K562 (cell line): Measurements from ENCODE around the gene C1orf56. TPM values are rescaled to one million over a fixed set of nuclear protein-coding genes. Genes with fewer than 3 reads are reported as not detected.

ENCODE experiments used
- ATF1 ChIP-seq, 2 experiments: fragments of 450-650 bp in 1 of 2; IDR thresholded peaks; 2 replicates each; pipeline ENCODE4 v1.6.1; 2016; ENCODE audit warnings: missing compliant biosample characterization in 1 of 2, missing genetic modification characterization in 1 of 2
- BHLHE40 ChIP-seq: IDR thresholded peaks from 2 replicates; pipeline ENCODE4 v1.6.1; 2011; ENCODE audit warnings: low read length, improper control_type of control experiment
- CBFA2T3 ChIP-seq: fragments of 450-650 bp; IDR thresholded peaks from 2 replicates; pipeline ENCODE4 v1.6.1; 2017
- CHAMP1 ChIP-seq: fragments of 450-650 bp; IDR thresholded peaks from 2 replicates; pipeline ENCODE4 v1.6.1; 2016; ENCODE audit warnings: mild to moderate bottlenecking
- CHD4 ChIP-seq: fragments of 200-600 bp; sonication (generic); IDR thresholded peaks from 3 replicates; pipeline ENCODE4 v1.6.1; 2012; ENCODE audit warnings: low read depth, mild to moderate bottlenecking, mixed read lengths, low read length, inconsistent platforms; ENCODE audit not compliant: insufficient read depth, insufficient replicate concordance, poor library complexity, severe bottlenecking
- CREM ChIP-seq: IDR thresholded peaks from 2 replicates; pipeline ENCODE4 v1.6.1; 2014; ENCODE audit warnings: antibody characterized with exemption, low read depth
- EGR1 ChIP-seq: fragments of 450-650 bp; conservative IDR thresholded peaks from 2 replicates; pipeline ENCODE4 v1.6.1; 2017; ENCODE audit warnings: mild to moderate bottlenecking
- ELF1 ChIP-seq: fragments of 200-800 bp; sonication (Bioruptor generic); IDR thresholded peaks from 2 replicates; pipeline ENCODE4 v1.6.1; 2016; ENCODE audit warnings: missing genetic modification characterization, missing compliant biosample characterization
- ESRRB ChIP-seq: fragments of 250-450 bp; sonication (Bioruptor Pico); IDR thresholded peaks from 2 replicates; pipeline ENCODE4 v1.5.0; 2020; ENCODE audit warnings: mild to moderate bottlenecking, moderate library complexity, borderline replicate concordance
- FOSL1 ChIP-seq: fragments of 200-800 bp; sonication (Bioruptor generic); conservative IDR thresholded peaks from 2 replicates; pipeline ENCODE4 v1.6.1; 2016; ENCODE audit warnings: missing genetic modification characterization, missing compliant biosample characterization
- HCFC1 ChIP-seq: IDR thresholded peaks from 2 replicates; pipeline ENCODE4 v1.6.1; 2012; ENCODE audit warnings: low read depth, low read length, improper control_type of control experiment
- HDAC1 ChIP-seq, 2 experiments: fragments of 450-650 bp; IDR thresholded peaks; 2 replicates each; pipeline ENCODE4 v1.6.1; 2016 to 2017; ENCODE audit warnings: inconsistent platforms in 1 of 2, mild to moderate bottlenecking in 1 of 2, moderate library complexity in 1 of 2
- ID3 ChIP-seq, 2 experiments: fragments of 250-450 bp in 1 of 2; fragments of 450-650 bp in 1 of 2; sonication (Bioruptor Pico) in 1 of 2; IDR thresholded peaks; 2 replicates each; pipeline versions ENCODE4 v1.6.1 to v1.8.0; 2016 to 2021; ENCODE audit warnings: mild to moderate bottlenecking in 2 of 2, moderate library complexity in 2 of 2, missing compliant biosample characterization in 1 of 2, missing genetic modification characterization in 1 of 2
- KDM4B ChIP-seq, 2 experiments: fragments of 450-650 bp in 1 of 2; sonication (generic) in 1 of 2; IDR thresholded peaks; 2 replicates each; pipeline ENCODE4 v1.6.1; 2016 to 2017; ENCODE audit warnings: borderline replicate concordance in 2 of 2, antibody characterized with exemption in 1 of 2, low read depth in 1 of 2, mild to moderate bottlenecking in 1 of 2
- LCOR ChIP-seq: sonication (generic); formaldehyde crosslinking; IDR thresholded peaks from 2 replicates; pipeline ENCODE4 v1.8.0; 2022; ENCODE audit warnings: mild to moderate bottlenecking, missing genetic modification reagents
- MBD1 ChIP-seq: fragments of 250-450 bp; sonication (Bioruptor Pico); IDR thresholded peaks from 2 replicates; pipeline ENCODE4 v1.8.0; 2022; ENCODE audit warnings: inconsistent platforms
- NFE2L1 ChIP-seq: fragments of 450-650 bp; IDR thresholded peaks from 2 replicates; pipeline ENCODE4 v1.6.1; 2016; ENCODE audit warnings: missing genetic modification characterization, low read depth, mild to moderate bottlenecking, missing compliant biosample characterization, moderate library complexity, borderline replicate concordance
- PKNOX1 ChIP-seq: fragments of 450-650 bp; IDR thresholded peaks from 2 replicates; pipeline ENCODE4 v1.6.1; 2016
- RNF2 ChIP-seq: sonication (generic); IDR thresholded peaks from 2 replicates; pipeline ENCODE4 v1.6.1; 2016
- SNRNP70 ChIP-seq: fragments of 200-400 bp; formaldehyde crosslinking; optimal IDR thresholded peaks from 2 replicates; pipeline ENCODE3; 2017; ENCODE audit warnings: low read depth, low read length
- TBP ChIP-seq: optimal IDR thresholded peaks from 2 replicates; pipeline ENCODE3; 2011; ENCODE audit warnings: low read depth, low read length, improper control_type of control experiment
- ZC3H4 ChIP-seq: sonication (generic); formaldehyde crosslinking; IDR thresholded peaks from 2 replicates; pipeline ENCODE4 v1.9.0; 2021; ENCODE audit warnings: missing genetic modification reagents, borderline replicate concordance
- ZNF431 ChIP-seq: sonication (generic); formaldehyde crosslinking; IDR thresholded peaks from 2 replicates; pipeline ENCODE4 v1.8.0; 2022; ENCODE audit warnings: mild to moderate bottlenecking, missing genetic modification reagents
- ZNF778 ChIP-seq: fragments of 450-650 bp; formaldehyde crosslinking; IDR thresholded peaks from 2 replicates; pipeline ENCODE4 v1.4.0; 2020; ENCODE audit warnings: mild to moderate bottlenecking, moderate library complexity
- polyA plus RNA-seq, 8 experiments: library from polyadenylated mRNA; depleted of rRNA in 4 of 8; stranded (reverse) in 5 of 8; unstranded in 3 of 8; fragments of >200 nt; fragmentation: Nextera tagmentation in 2 of 8; fragmentation: Illumina TruSeq in 1 of 8; extraction: Ambion mirVana in 2 of 8; extraction: Trizol in 1 of 8; gene quantifications; 2 replicates each; pipeline versions ENCODE4 v1.2.1 to v1.2.3, GENCODE V29; 2011 to 2014; ENCODE audit warnings: inconsistent platforms in 1 of 8, missing spikeins in 1 of 8
- total RNA-seq, 7 experiments: library from RNA; depleted of rRNA in 6 of 7; stranded (reverse); fragments of >200 nt in 6 of 7; fragmentation: Illumina TruSeq in 2 of 7; extraction: Trizol in 2 of 7; gene quantifications; 2 replicates each; pipeline versions ENCODE4 v1.2.1 to v1.2.3, GENCODE V29; 2011 to 2021; ENCODE audit warnings: low replicate concordance in 1 of 7

C1orf56 gene
- total and polyA plus RNA-seq, 9 of the 15 experiments (the other 6 are each of a cell fraction or from before 2014, with no cell fraction given) = 0.18 to 15.7 (median 1.1) TPM

GRCh38 chr1:150999051-150999674 lies 48.4 kb upstream of the C1orf56 start (continued):
- TF ChIP-seq CHAMP1 = no peak
- peak; percentile 65 for TF ChIP-seq CHD4
- TF ChIP-seq ESRRB (CRISPR knock-in tag) = no peak
- no peak for TF ChIP-seq MBD1 (CRISPR knock-in tag)
- TF ChIP-seq BHLHE40 = peak; percentile 88
- TF ChIP-seq TBP = no peak
- no peak for TF ChIP-seq ATF1 (CRISPR knock-in tag; IDR thresholded peaks at IDR 0.05)
- peak; percentile 70 for TF ChIP-seq ATF1 (tag; IDR thresholded peaks at IDR 0.05)
- peak; percentile 50 for TF ChIP-seq EGR1
- peak; percentile 62 for TF ChIP-seq ELF1 (tag)
- TF ChIP-seq CREM = peak; percentile 73
- TF ChIP-seq RNF2 = peak; percentile 35; the same call in 1 of the 2 replicates
- TF ChIP-seq LCOR (CRISPR knock-in tag) = peak; percentile 57; the same call in 1 of the 2 replicates
- TF ChIP-seq ZNF778 (CRISPR knock-in tag) = no peak
- no peak for TF ChIP-seq HCFC1
- TF ChIP-seq KDM4B (IDR thresholded peaks at IDR 0.05; ENCODE audit: borderline replicate concordance in 2 of 2, low read depth in 1 of 2) = no peak
- TF ChIP-seq CBFA2T3 = peak; percentile 78
- TF ChIP-seq PKNOX1 = peak; percentile 32; the same call in 1 of the 2 replicates
- TF ChIP-seq ZNF431 (CRISPR knock-in tag) = no peak
- peak; percentile 79 for TF ChIP-seq NFE2L1
- TF ChIP-seq SNRNP70 = no peak
- no peak for TF ChIP-seq ZC3H4 (CRISPR knock-in tag)
- TF ChIP-seq HDAC1 (IDR thresholded peaks at IDR 0.05) = peak in 1 of 2 experiments; percentile 76; a peak in 2 of 4 replicates
- no peak for TF ChIP-seq ID3 (CRISPR knock-in tag; IDR thresholded peaks at IDR 0.05)
- peak; percentile 65 for TF ChIP-seq ID3 (tag; IDR thresholded peaks at IDR 0.05)
- TF ChIP-seq FOSL1 (tag) = peak; percentile 72
